Measurements from ENCODE around the gene ERFL.

ERFL gene

DNA sequence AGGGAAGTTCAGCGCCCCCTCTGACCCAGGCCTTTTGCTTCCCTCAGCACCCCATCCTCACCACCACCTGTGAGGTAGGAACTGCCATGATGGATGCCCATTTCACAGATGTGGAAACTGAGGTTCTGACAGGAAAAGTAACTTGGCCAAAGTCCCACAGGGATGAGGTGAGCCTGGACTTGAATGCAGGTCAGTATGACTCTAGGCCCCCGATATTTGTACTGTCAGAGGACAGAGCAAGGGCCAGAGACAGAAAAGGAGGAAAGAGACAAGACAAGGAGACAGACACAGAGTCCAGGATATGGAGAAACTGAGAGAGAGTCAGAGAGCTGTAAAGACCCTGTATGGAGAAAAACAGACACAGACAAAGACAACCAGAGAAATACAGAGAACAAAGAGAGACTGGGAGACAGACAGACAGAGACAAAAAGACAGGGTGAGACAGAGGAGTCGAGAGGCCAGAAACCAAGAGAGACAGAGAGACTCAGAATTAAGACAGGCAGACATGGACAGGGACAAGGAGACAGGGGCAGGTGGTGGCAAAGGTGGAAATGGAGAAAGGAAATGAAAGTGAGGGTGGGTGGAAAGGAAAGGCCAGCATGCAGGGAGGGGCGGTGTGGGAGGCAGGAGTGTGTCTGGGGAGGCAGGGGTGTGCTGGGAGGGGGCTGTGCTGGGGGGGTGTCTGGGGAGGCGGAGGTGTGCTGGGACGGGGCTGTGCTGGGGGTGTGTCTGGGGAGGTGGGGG, 5.0 kb downstream of the ERFL start:
- Histone ChIP-seq H3K9ac (ENCODE audit: low read depth, low read length) (no peak overlapping the region), H3K9me3 (ENCODE audit: control insufficient read depth, insufficient read depth, low read length) (no peaks in the 10 kb centered on the region), H3K27me3 (ENCODE audit: control insufficient read depth, insufficient read depth, low read length) (peaks cover 95% of the 10 kb centered on the region), H3K36me3 (ENCODE audit: control insufficient read depth, insufficient read depth, low read length) (no peaks in the 10 kb centered on the region), H3K4me3 (ENCODE audit: low read depth, low read length) (peak overlapping the region; percentile 7), H3K4me1 (ENCODE audit: control insufficient read depth, insufficient read depth, low read length) (no peaks in the 10 kb centered on the region)

DNA sequence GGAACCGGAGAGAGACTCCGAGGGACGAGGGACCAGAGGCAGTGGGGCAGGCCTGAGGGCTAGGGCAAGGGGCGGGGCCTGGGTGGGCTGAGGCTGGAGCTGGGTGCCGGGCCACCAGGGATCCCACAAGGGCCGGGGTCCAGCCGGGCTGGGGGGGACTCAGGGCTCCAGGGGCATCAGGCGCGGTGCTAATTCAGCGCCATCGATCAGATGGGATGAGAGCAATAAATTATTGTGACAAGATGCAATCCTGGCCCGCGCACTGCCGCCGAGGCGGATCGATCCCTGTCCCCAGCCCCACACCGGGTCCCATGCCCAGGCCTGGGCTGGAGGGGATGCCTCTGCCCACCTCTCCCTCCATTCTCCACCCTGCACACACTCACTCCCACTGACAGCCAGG, 5.7 kb downstream of the ERFL start:
- Histone ChIP-seq H3K9me3 (ENCODE audit: control insufficient read depth, insufficient read depth, low read length) (no peaks in the 10 kb centered on the region), H3K36me3 (ENCODE audit: control insufficient read depth, insufficient read depth, low read length) (no peaks in the 10 kb centered on the region), H3K27me3 (ENCODE audit: control insufficient read depth, insufficient read depth, low read length) (peaks cover 97% of the 10 kb centered on the region), H3K9ac (ENCODE audit: low read depth, low read length) (no peak overlapping the region), H3K4me1 (ENCODE audit: control insufficient read depth, insufficient read depth, low read length) (no peaks in the 10 kb centered on the region), H3K4me3 (ENCODE audit: low read depth, low read length) (peak overlapping the region; percentile 28)

DNA sequence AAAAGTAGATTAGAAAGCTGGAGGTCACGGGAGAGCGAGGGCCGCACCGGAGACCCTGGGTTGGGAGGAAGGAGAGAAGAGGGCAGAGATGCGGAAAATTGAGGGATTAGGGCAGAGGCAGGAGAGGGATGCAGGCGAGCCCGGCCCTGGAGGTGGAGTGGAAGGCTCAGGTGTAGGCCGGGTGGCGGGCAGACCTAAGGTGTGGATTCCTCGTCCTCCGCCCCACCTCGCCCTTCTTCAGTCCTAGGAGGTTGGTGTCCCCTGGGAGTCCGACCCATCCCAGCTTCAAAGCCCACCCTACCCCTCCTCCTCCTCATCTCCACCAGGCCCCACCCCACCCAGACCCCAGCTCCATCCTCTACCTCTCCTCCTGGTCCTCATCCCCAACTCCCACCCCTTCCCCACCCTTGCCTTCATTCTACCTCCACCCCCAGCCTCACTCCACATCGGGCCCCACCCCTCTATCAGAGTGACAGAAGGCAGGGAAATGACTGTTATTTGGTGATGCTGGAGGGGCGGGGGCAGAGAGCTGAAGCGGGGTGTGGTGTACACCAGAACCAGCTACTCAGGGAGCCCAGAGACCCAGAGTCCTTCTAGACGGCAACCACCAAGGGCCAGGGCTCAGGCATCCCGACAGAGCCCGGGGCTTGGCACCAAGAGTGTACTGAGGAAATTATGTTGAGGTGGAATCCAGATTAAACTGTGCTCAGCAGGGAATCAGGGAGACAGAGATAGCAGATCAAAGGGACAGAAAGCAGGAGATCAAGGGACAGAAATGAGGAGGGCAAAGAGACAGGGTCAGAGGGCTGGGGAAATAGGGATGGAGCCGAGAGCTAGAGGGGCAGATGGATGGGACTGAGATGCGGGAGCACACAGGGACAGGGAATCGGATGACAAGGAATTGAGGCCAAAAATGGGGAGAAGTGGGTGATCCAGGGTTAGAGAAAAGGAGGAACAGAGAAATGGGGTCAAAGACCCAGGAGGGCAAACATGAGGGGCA, 6.4 kb downstream of the ERFL start:
- Histone ChIP-seq H3K9ac (ENCODE audit: low read depth, low read length) (no peak overlapping the region), H3K27me3 (ENCODE audit: control insufficient read depth, insufficient read depth, low read length) (peaks cover 95% of the 10 kb centered on the region), H3K4me1 (ENCODE audit: control insufficient read depth, insufficient read depth, low read length) (no peaks in the 10 kb centered on the region), H3K9me3 (ENCODE audit: control insufficient read depth, insufficient read depth, low read length) (no peaks in the 10 kb centered on the region), H3K36me3 (ENCODE audit: control insufficient read depth, insufficient read depth, low read length) (no peaks in the 10 kb centered on the region), H3K4me3 (ENCODE audit: low read depth, low read length) (peak overlapping the region; percentile 28)

DNA sequence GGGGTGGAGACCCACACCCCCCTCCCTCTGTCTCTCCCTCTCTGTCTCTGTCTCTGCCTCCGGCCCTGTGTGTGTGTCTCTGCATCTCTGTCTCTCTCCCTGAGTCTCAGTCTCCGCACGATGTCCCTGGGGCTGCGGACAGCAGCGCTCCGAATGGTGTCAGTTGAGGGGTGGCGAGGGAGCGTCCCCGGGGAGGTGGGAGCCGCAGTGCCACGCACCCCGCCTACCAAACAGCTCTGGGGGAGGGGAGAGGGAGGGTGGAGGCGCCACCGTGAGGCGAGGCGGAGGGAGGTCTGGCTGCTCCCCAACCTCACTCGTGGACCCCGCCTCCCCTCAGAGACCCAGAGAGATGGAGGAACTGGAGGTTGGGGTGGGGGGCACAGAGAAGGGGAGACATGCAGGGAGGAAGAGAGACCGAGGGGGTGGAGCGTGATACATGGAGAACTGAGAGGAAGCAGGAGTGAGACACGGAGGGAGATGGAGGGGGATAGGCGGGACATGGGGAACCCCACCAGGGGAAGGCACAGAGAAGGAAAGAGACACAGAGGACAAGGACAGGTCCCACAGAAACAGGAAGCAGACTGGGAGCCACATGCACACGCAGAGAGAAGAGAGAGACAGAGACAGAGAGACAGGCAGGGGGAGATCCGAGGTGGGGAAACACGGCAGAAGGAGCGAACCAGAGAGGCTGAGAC, 7.2 kb downstream of the ERFL start:
- Histone ChIP-seq H3K4me3 (ENCODE audit: low read depth, low read length) (peak overlapping the region; percentile 27), H3K4me1 (ENCODE audit: control insufficient read depth, insufficient read depth, low read length) (no peaks in the 10 kb centered on the region), H3K27me3 (ENCODE audit: control insufficient read depth, insufficient read depth, low read length) (peaks cover 95% of the 10 kb centered on the region), H3K36me3 (ENCODE audit: control insufficient read depth, insufficient read depth, low read length) (no peaks in the 10 kb centered on the region), H3K9ac (ENCODE audit: low read depth, low read length) (no peak overlapping the region), H3K9me3 (ENCODE audit: control insufficient read depth, insufficient read depth, low read length) (no peaks in the 10 kb centered on the region)

DNA sequence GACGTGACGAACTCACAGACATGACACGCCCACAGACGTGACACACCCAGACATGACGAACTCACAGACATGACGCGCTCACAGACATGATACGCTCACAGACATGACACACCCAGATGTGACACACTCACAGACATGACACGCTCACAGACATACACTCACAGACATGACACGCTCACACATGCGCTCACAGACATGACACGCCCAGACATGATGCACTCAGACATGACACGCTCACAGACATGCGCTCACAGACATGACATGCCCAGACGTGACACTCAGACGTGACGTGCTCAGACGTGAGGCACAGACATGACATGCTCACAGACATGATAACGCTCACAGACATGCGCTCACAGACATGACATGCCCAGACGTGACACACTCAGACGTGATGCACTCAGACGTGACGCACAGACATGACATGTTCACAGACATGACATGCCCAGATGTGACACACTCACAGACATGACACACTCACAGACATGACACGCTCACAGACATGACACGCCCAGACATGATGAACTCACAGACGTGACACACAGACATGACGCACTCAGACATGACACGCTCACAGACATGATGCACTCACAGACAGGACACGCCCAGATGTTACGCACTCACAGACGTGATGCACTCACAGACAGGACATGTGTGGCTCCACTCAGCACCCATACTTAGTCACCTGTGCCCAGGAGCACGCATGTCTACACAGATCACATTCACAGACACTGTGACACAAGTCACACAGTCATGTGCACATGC, 8.1 kb downstream of the ERFL start:
- no peak overlapping the region for H3K4me3 ChIP-seq (ENCODE audit: low read depth, low read length)
- H3K27me3 ChIP-seq (ENCODE audit: control insufficient read depth, insufficient read depth, low read length) = peaks cover 95% of the 10 kb centered on the region
- no peaks in the 10 kb centered on the region for H3K9me3 ChIP-seq (ENCODE audit: control insufficient read depth, insufficient read depth, low read length)
- no peak overlapping the region for H3K9ac ChIP-seq (ENCODE audit: low read depth, low read length)
- no peaks in the 10 kb centered on the region for H3K36me3 ChIP-seq (ENCODE audit: control insufficient read depth, insufficient read depth, low read length)
- no peaks in the 10 kb centered on the region for H3K4me1 ChIP-seq (ENCODE audit: control insufficient read depth, insufficient read depth, low read length)

DNA sequence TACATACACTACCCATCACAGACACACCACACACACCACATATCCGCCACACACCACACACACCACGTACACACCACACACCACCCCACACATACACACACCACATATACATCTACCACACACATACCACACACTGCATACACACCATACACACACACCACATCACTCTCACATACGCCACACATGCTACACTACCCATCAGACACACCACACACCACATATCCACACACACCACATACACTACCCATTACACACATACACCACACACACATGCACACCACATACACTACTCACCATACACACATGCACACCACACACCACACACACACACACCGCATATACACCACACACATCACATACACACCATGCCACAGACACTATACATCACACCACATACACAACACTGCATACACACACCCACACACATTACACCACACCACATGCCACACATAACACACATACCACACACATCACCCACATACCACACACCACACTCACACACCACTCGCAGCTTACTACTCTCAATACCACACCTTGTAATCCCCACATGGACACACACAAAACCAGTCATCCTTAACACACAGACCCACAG, 9.5 kb downstream of the ERFL start:
- no peaks in the 10 kb centered on the region for H3K36me3 ChIP-seq (ENCODE audit: control insufficient read depth, insufficient read depth, low read length)
- no peak overlapping the region for H3K9ac ChIP-seq (ENCODE audit: low read depth, low read length)
- peaks cover 95% of the 10 kb centered on the region for H3K27me3 ChIP-seq (ENCODE audit: control insufficient read depth, insufficient read depth, low read length)
- no peaks in the 10 kb centered on the region for H3K9me3 ChIP-seq (ENCODE audit: control insufficient read depth, insufficient read depth, low read length)
- no peak overlapping the region for H3K4me3 ChIP-seq (ENCODE audit: low read depth, low read length)
- H3K4me1 ChIP-seq (ENCODE audit: control insufficient read depth, insufficient read depth, low read length) = no peaks in the 10 kb centered on the region

DNA sequence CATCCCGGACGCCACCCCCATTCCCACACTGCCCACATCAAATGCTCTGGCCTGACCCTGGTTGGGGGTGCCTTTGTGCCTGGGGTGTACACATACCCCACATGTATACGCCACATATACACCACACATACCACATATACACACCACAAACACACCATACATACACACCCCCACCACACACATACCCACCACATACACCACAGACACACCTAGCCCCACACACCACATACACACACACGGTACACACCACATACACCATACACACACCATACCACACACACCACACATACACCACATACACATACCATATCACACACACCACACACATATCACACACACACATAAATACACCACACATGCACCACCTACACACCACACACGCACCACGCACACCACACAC, 10.2 kb downstream of the ERFL start:
- H3K4me1 ChIP-seq (ENCODE audit: control insufficient read depth, insufficient read depth, low read length) = no peaks in the 10 kb centered on the region
- no peaks in the 10 kb centered on the region for H3K36me3 ChIP-seq (ENCODE audit: control insufficient read depth, insufficient read depth, low read length)
- no peak overlapping the region for H3K4me3 ChIP-seq (ENCODE audit: low read depth, low read length)
- H3K9me3 ChIP-seq (ENCODE audit: control insufficient read depth, insufficient read depth, low read length) = no peaks in the 10 kb centered on the region
- H3K27me3 ChIP-seq (ENCODE audit: control insufficient read depth, insufficient read depth, low read length) = peaks cover 97% of the 10 kb centered on the region
- no peak overlapping the region for H3K9ac ChIP-seq (ENCODE audit: low read depth, low read length)

DNA sequence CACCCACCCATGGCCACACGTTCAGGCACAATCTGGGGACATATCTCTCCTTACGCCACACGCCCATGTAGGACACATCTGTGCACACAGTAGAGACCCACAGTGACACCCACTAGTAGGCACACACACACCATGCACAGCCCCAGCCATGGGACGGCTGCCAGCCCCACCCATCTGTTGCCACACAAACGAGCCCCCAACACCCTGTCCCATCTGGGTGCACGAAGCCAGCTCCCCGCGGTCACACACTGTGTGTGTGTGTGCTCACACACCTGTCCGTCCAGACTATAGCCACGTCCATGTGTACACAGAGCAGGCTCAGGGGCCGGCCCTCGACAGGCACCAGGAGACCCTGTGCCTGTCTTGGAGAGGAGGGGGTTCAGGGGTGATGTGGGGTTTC, 10.6 kb downstream of the ERFL start:
- H3K9me3 ChIP-seq (ENCODE audit: control insufficient read depth, insufficient read depth, low read length) = no peaks in the 10 kb centered on the region
- no peak overlapping the region for H3K9ac ChIP-seq (ENCODE audit: low read depth, low read length)
- H3K4me1 ChIP-seq (ENCODE audit: control insufficient read depth, insufficient read depth, low read length) = no peaks in the 10 kb centered on the region
- peaks cover 97% of the 10 kb centered on the region for H3K27me3 ChIP-seq (ENCODE audit: control insufficient read depth, insufficient read depth, low read length)
- no peak overlapping the region for H3K4me3 ChIP-seq (ENCODE audit: low read depth, low read length)
- no peaks in the 10 kb centered on the region for H3K36me3 ChIP-seq (ENCODE audit: control insufficient read depth, insufficient read depth, low read length)

DNA sequence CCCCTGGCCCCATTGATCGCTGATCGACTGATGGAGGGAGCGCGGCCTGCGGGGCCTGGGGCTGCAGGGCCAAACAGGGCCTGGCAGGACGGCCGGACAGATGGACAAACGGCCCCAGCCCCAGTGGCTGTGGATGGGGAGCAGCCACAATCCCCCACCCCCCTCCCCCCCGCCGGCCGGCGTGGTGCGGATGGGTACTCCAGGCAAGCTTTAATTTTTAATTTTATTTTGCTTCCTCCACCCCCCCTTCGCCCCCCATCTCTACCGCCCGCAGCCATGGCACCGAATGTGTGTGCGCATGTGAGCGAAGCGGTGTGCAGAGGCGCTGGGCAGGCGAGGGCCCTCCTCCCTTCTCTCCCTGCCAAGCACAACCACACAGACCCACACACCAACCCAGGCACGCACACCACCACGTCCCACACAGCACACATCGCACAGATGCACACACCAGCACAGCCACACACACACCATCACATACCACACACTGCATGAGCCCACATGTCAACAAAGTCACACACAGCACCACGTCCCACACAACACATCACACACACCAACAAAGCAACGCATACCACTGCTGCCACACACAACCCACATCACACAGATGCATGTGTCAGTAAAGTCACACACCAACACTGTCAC, 12.4 kb downstream of the ERFL start:
- Histone ChIP-seq H3K4me3 (ENCODE audit: low read depth, low read length) (no peak overlapping the region), H3K36me3 (ENCODE audit: control insufficient read depth, insufficient read depth, low read length) (no peaks in the 10 kb centered on the region), H3K4me1 (ENCODE audit: control insufficient read depth, insufficient read depth, low read length) (no peaks in the 10 kb centered on the region), H3K27me3 (ENCODE audit: control insufficient read depth, insufficient read depth, low read length) (peaks cover 97% of the 10 kb centered on the region), H3K9ac (ENCODE audit: low read depth, low read length) (no peak overlapping the region), H3K9me3 (ENCODE audit: control insufficient read depth, insufficient read depth, low read length) (no peaks in the 10 kb centered on the region)

DNA sequence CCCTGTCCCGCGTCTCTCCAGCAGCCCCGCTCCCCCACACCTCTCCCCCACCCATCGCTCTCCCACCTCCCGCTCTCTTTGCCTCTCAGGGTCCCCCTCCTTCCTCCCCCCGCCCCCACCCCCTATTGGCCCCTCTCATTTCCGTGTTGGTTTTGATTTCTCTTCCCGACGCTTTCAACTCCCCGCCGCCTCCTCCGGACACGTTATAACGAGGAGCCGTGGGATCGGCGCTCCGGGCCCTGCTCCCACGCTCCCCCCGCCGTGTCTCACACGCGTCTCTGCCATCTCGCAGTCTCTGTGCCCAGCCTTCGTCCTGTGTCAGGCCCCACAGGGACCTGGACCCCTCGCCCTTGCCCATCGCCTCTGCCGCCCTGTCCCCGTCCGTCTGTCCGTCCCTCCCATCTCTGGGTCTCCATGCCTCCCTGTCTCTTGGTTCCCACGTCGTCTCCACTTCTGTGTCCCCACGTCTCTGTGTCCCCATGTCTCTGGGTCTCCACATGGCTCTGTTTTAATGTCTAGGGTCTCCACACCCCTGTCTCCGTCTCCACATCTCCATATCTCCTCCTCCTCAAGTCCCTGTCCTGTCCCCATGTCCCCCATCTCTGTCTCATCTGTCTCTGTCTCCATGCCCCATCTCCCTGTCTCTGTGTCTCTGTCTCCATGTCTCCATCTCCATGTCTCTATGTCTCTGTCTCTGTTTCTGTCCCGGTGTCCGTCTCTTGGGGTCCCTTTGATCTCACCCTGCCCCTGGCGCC, 13.1 kb downstream of the ERFL start:
- Histone ChIP-seq H3K9ac (ENCODE audit: low read depth, low read length) (no peak overlapping the region), H3K4me3 (ENCODE audit: low read depth, low read length) (peak overlapping the region; percentile 43), H3K36me3 (ENCODE audit: control insufficient read depth, insufficient read depth, low read length) (no peaks in the 10 kb centered on the region), H3K4me1 (ENCODE audit: control insufficient read depth, insufficient read depth, low read length) (no peaks in the 10 kb centered on the region), H3K27me3 (ENCODE audit: control insufficient read depth, insufficient read depth, low read length) (peaks cover 97% of the 10 kb centered on the region), H3K9me3 (ENCODE audit: control insufficient read depth, insufficient read depth, low read length) (no peaks in the 10 kb centered on the region)
